Measurements from ENCODE around the gene ANTXR1. TPM values are rescaled to one million over a fixed set of nuclear protein-coding genes. Genes with fewer than 3 reads are reported as not detected.

Gene ANTXR1
- polyA plus RNA-seq, 1 experiment = 87.1 TPM

- POLR2A ChIA-PET = no interaction called here
- DNase-seq (ENCODE audit: low read depth) = no peak
- no peak overlapping the region for H3K4me3 ChIP-seq (ENCODE audit: low read depth, low read length)
- CTCF ChIA-PET = interaction anchor here (1.5 kb wide), 1 partner anchor 109 kb away, joined by 3 read pairs; no protein-coding TSS in a partner anchor
- TF ChIP-seq, protein P1, sequence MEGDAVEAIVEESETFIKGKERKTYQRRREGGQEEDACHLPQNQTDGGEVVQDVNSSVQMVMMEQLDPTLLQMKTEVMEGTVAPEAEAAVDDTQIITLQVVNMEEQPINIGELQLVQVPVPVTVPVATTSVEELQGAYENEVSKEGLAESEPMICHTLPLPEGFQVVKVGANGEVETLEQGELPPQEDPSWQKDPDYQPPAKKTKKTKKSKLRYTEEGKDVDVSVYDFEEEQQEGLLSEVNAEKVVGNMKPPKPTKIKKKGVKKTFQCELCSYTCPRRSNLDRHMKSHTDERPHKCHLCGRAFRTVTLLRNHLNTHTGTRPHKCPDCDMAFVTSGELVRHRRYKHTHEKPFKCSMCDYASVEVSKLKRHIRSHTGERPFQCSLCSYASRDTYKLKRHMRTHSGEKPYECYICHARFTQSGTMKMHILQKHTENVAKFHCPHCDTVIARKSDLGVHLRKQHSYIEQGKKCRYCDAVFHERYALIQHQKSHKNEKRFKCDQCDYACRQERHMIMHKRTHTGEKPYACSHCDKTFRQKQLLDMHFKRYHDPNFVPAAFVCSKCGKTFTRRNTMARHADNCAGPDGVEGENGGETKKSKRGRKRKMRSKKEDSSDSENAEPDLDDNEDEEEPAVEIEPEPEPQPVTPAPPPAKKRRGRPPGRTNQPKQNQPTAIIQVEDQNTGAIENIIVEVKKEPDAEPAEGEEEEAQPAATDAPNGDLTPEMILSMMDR (IDR thresholded peaks at IDR 0.05; ENCODE audit: insufficient read depth, low read depth, low read length) = no peak
- H3K36me3 ChIP-seq (ENCODE audit: control insufficient read depth, insufficient read depth, low read length) = peaks cover 3% of the 10 kb centered on the region
- no peaks in the 10 kb centered on the region for H3K27me3 ChIP-seq (ENCODE audit: control insufficient read depth, insufficient read depth, low read length)
Measured at GRCh38 chr2:69209482-69209881, 196.5 kb downstream of the ANTXR1 start.

DNA sequence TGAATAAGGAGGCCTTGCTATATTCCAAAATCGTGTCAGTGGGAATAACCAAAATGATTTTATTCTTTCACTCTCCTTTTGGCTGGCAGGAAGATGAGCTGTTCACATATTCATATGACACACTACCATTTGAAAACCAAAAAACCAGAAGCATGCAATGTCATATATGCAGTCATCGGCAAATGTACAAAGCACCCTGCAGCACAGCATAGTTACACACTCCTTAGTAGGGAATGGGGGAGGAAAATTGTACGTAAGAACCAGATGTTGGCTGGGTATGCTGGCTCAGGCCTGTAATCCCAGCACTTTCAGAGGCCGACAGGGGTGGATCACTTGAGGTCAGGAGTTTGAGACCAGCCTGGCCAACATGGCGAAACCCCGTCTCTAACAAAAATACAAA is 197.4 kb downstream of the ANTXR1 start:
- CTCF ChIA-PET = interaction anchor here (1.5 kb wide), 1 partner anchor 109 kb away, joined by 3 read pairs; no protein-coding TSS in a partner anchor

DNA sequence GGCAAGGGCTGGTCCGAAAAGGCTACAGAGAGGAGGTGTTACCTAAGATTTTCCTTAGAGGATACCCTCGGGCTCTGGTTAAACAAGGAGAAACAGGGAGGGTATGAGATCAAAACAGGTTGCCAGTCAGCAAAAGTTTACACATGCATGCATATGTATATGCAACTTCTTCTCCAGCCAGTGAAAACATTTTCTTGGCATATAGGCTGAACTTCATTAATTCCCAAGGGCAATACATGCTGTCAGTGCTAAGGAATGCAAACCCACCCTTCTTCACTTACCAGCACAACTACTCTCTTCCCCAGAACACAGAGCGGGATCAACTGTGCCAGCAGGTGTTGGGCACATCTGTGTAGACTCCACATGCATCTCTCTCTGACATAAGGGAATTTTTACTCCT is 198.1 kb downstream of the ANTXR1 start:
- no peak for DNase-seq (ENCODE audit: low read depth)
- ChIA-PET POLR2A (no interaction called here), CTCF (no interaction called here)
- TF ChIP-seq, protein P1 (IDR thresholded peaks at IDR 0.05; ENCODE audit: insufficient read depth, low read depth, low read length) = no peak
- no peak overlapping the region for H3K4me3 ChIP-seq (ENCODE audit: low read depth, low read length)
- peaks cover 3% of the 10 kb centered on the region for H3K36me3 ChIP-seq (ENCODE audit: control insufficient read depth, insufficient read depth, low read length)
- no peaks in the 10 kb centered on the region for H3K27me3 ChIP-seq (ENCODE audit: control insufficient read depth, insufficient read depth, low read length)

More for the DNA sequence above, 197.4 kb downstream of the ANTXR1 start:
- Histone ChIP-seq H3K27me3 (ENCODE audit: control insufficient read depth, insufficient read depth, low read length) (no peaks in the 10 kb centered on the region), H3K4me3 (ENCODE audit: low read depth, low read length) (no peak overlapping the region), H3K36me3 (ENCODE audit: control insufficient read depth, insufficient read depth, low read length) (peaks cover 3% of the 10 kb centered on the region)
- DNase-seq (ENCODE audit: low read depth) = no peak
- TF ChIP-seq, protein P1 (IDR thresholded peaks at IDR 0.05; ENCODE audit: insufficient read depth, low read depth, low read length) = no peak
- POLR2A ChIA-PET = no interaction called here

- Histone ChIP-seq H3K36me3 (ENCODE audit: control insufficient read depth, insufficient read depth, low read length) (peaks cover 3% of the 10 kb centered on the region), H3K27me3 (ENCODE audit: control insufficient read depth, insufficient read depth, low read length) (no peaks in the 10 kb centered on the region), H3K4me3 (ENCODE audit: low read depth, low read length) (no peak overlapping the region)
- DNase-seq (ENCODE audit: low read depth) = no peak
- ChIA-PET POLR2A (no interaction called here), CTCF (no interaction called here)
- TF ChIP-seq, protein P1 (IDR thresholded peaks at IDR 0.05; ENCODE audit: insufficient read depth, low read depth, low read length) = no peak
Measured at GRCh38 chr2:69211686-69212085, 198.7 kb downstream of the ANTXR1 start.

DNA sequence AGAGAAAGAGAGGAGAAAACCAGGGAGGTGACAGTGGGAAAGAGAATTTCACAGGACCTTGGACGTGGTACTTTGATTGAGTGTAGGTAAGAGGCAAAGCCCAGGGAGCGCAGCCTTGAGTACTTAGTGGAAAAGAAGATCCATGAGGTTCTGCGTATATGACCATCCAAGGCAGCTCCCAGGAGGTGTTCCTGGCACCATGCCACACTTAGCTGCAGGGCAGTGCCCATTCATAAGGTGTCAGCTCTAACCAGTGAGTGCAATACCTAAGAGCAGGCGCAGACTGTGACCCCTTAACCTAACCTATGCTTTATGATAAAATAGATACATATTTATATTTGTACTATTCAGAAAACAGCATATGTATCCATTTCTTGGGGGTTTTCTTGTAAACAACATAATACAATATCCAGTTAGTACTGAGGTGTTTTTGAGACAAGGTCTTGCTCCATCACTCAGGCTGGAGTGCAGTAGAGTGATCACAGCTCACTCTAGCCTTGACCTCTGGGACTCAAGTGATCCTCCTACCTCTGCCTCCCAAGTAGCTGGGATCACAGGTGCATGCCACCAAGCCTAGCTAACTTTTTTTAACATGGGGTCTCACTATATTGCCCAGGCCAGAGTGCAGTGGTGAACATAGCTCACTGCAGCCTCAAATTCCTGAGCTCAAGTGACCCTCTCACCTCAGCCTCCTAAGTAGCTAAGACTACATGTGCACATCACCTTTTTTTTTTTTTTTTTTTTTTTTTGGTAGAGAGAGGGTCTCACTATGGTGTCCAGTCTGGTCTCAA is 199.5 kb downstream of the ANTXR1 start:
- Histone ChIP-seq H3K4me3 (ENCODE audit: low read depth, low read length) (no peak overlapping the region), H3K36me3 (ENCODE audit: control insufficient read depth, insufficient read depth, low read length) (peaks cover 3% of the 10 kb centered on the region), H3K27me3 (ENCODE audit: control insufficient read depth, insufficient read depth, low read length) (no peaks in the 10 kb centered on the region)
- ChIA-PET CTCF (interaction anchor here (1.1 kb wide), 1 partner anchor 95 kb away, joined by 4 read pairs; no protein-coding TSS in a partner anchor), POLR2A (no interaction called here)
- no peak for DNase-seq (ENCODE audit: low read depth)
- TF ChIP-seq, protein P1 (IDR thresholded peaks at IDR 0.05; ENCODE audit: insufficient read depth, low read depth, low read length) = no peak

All from BJ (cell line).